ENCODE results near the gene ITK. TPM values are rescaled to one million over a fixed set of nuclear protein-coding genes. Genes with fewer than 3 reads are reported as not detected.

Gene ITK
- total and polyA plus RNA-seq, 2 donors (not counting 1 experiment from before 2014, with no cell fraction given) = 0.75 to 1.1 TPM

DNA sequence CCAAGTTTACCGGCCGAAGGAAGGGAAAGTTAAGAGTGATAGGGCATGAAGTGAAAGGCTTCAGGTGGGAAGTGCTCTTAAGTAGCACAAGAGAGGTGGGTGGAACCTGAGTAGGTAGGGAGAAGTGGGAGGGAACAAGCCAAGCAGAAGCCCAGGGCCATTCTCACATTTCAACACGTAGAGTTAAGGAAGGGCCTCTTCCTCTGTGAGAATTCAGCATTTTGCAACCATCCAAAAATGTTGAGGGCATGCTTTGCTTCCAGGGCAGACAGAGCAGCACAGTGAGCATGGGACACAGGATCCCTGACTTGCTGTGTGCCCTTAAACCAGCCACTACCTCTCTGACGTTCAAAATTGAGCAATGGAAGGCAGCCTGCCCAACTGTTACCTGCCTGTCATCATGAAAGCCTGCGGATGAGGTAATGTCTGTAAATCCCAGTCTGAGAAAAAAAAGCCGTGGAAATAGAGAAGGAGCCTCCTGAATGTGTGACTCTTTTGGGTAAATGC, 88.6 kb downstream of the ITK start:
- Histone ChIP-seq H3K4me2 (replicated peaks; ENCODE audit: low read depth, low read length, poor library complexity, severe bottlenecking) (peak overlapping the region; percentile 77), H3K4me3 (ENCODE audit: control extremely low read depth in 1 of 5, extremely low read depth in 1 of 5, insufficient read depth in 1 of 5, low read depth in 2 of 5, low read length in 4 of 5) (peak overlapping the region in 4 of 5 experiments; percentile 6 to 31 (median 20)), H3K36me3 (replicated peaks in 1 of 2; ENCODE audit: control extremely low read depth in 1 of 2, control insufficient read depth in 1 of 2, extremely low read depth in 1 of 2, insufficient read depth in 2 of 2, low read length in 1 of 2) (peaks cover 5 to 20% of the 10 kb centered on the region in 2 experiments), H3K79me2 (ENCODE audit: control insufficient read depth, insufficient read depth, low read length) (peaks cover 91% of the 10 kb centered on the region), H4K20me1 (ENCODE audit: control insufficient read depth, insufficient read depth, low read length, poor library complexity, severe bottlenecking) (no peaks in the 10 kb centered on the region), H3K4me1 (ENCODE audit: control insufficient read depth in 2 of 2, insufficient read depth in 2 of 2, low read length in 2 of 2) (peaks cover 84 to 91% of the 10 kb centered on the region in 2 donors), H3K9ac (ENCODE audit: low read length) (peak overlapping the region; percentile 18), H2AFZ (ENCODE audit: insufficient read depth, low read depth, low read length, poor library complexity, severe bottlenecking) (no peak overlapping the region), H3K27ac (ENCODE audit: low read length in 2 of 2) (peak overlapping the region; percentile 99), H3K27me3 (replicated peaks in 1 of 4; ENCODE audit: control extremely low read depth in 1 of 4, control insufficient read depth in 3 of 4, insufficient read depth in 4 of 4, low read length in 3 of 4) (no peaks in the 10 kb centered on the region), H3K9me3 (ENCODE audit: control extremely low read depth in 1 of 3, control insufficient read depth in 2 of 3, insufficient read depth in 1 of 3, low read length in 2 of 3) (peaks cover 0 to 3% (median 0%) of the 10 kb centered on the region in 3 donors)
- peak; percentile 60 for DNase-seq
- ChIA-PET POLR2A (interaction anchor here (0.9 kb wide), 1 partner anchor 17 kb away, joined by 3 read pairs; no protein-coding TSS in a partner anchor), CTCF (interaction anchor here (0.9 to 24.2 kb wide), 5 partner anchors 9 to 53 kb away, joined by 3 to 495 read pairs (median 7); no protein-coding TSS in a partner anchor)
- WGBS (ENCODE audit: insufficient coverage) = 7% methylated on average over 3 of the region's 6 CpGs
- ATAC-seq (ENCODE audit: low read depth) = no peak
- intact Hi-C loops (cut with micrococcal nuclease) = loop anchor here (10.0 kb wide), 1 partner anchor 586 kb away; the partner anchor contains the start of gene CLINT1
- Mint-ChIP-seq H3K4me3 (peak overlapping the region; percentile 87), H3K27ac (peak overlapping the region; percentile 93), H3K27me3 (no peaks in the 10 kb centered on the region), H3K4me1 (peaks cover 88% of the 10 kb centered on the region), H3K9me3 (ENCODE audit: insufficient read depth) (no peaks in the 10 kb centered on the region)
- TF ChIP-seq EZH2 (IDR thresholded peaks at IDR 0.05; ENCODE audit: borderline replicate concordance, insufficient read depth, low read depth, low read length, poor library complexity, severe bottlenecking) (no peak), CTCF (IDR thresholded peaks at IDR 0.05) (no peak)

DNA sequence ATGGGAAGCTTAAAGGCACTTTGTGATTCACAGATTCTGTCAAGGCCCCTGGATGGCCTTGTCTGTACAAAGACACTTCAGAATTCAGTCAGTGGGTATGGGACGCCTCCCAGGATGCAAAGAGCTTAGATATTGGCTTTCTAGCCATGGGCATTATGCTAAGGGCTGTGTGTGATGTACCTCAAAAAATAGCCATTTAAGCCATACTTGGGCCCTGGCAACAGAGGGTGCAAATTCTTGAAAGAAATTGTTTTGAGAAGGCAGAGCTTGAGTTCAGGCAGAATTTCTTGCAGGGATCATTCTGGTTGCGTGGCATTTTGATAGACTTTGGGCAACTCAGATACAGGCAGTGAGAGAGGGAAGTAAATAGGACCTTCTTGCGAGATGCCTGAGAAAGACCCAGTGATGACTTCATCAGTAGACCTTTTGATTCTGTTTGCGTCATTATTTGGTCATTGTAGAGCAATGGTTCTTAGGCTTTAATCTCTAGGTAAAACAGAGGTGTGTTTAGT, 89.2 kb downstream of the ITK start:
- ChIA-PET POLR2A (interaction anchor here (0.9 kb wide), 1 partner anchor 16 kb away, joined by 3 read pairs; no protein-coding TSS in a partner anchor), CTCF (interaction anchor here (0.9 to 1.5 kb wide), 3 partner anchors 9 to 16 kb away, joined by 3 to 7 read pairs (median 7); no protein-coding TSS in a partner anchor)
- Mint-ChIP-seq H3K4me1 (peaks cover 87% of the 10 kb centered on the region), H3K4me3 (peak overlapping the region; percentile 87), H3K9me3 (ENCODE audit: insufficient read depth) (no peaks in the 10 kb centered on the region), H3K27me3 (no peaks in the 10 kb centered on the region), H3K27ac (peak overlapping the region; percentile 99)
- peak overlapping the region; percentile 19 for H3K9ac ChIP-seq (ENCODE audit: low read length)
- H2AFZ ChIP-seq (ENCODE audit: insufficient read depth, low read depth, low read length, poor library complexity, severe bottlenecking) = no peak overlapping the region
- DNase-seq (no peak), ATAC-seq (ENCODE audit: low read depth) (no peak)
- intact Hi-C loops (cut with micrococcal nuclease) = loop anchor here (5.0 to 10.0 kb wide), 3 partner anchors 232 to 585 kb away; partner anchors contain the start of gene CLINT1
- H3K79me2 ChIP-seq (ENCODE audit: control insufficient read depth, insufficient read depth, low read length) = peaks cover 92% of the 10 kb centered on the region
- peaks cover 83 to 89% of the 10 kb centered on the region in 2 donors for H3K4me1 ChIP-seq (ENCODE audit: control insufficient read depth in 2 of 2, insufficient read depth in 2 of 2, low read length in 2 of 2)
- no peaks in the 10 kb centered on the region for H3K27me3 ChIP-seq (replicated peaks in 1 of 4; ENCODE audit: control extremely low read depth in 1 of 4, control insufficient read depth in 3 of 4, insufficient read depth in 4 of 4, low read length in 3 of 4)
- peaks cover 7 to 20% of the 10 kb centered on the region in 2 experiments for H3K36me3 ChIP-seq (replicated peaks in 1 of 2; ENCODE audit: control extremely low read depth in 1 of 2, control insufficient read depth in 1 of 2, extremely low read depth in 1 of 2, insufficient read depth in 2 of 2, low read length in 1 of 2)
- H4K20me1 ChIP-seq (ENCODE audit: control insufficient read depth, insufficient read depth, low read length, poor library complexity, severe bottlenecking) = no peaks in the 10 kb centered on the region
- H3K4me3 ChIP-seq (ENCODE audit: control extremely low read depth in 1 of 5, extremely low read depth in 1 of 5, insufficient read depth in 1 of 5, low read depth in 2 of 5, low read length in 4 of 5) = peak overlapping the region in 2 of 5 experiments; percentile 25 to 31
- peaks cover 0 to 3% (median 1%) of the 10 kb centered on the region in 3 donors for H3K9me3 ChIP-seq (ENCODE audit: control extremely low read depth in 1 of 3, control insufficient read depth in 2 of 3, insufficient read depth in 1 of 3, low read length in 2 of 3)
- peak overlapping the region; percentile 77 for H3K4me2 ChIP-seq (replicated peaks; ENCODE audit: low read depth, low read length, poor library complexity, severe bottlenecking)
- peak overlapping the region; percentile 99 for H3K27ac ChIP-seq (ENCODE audit: low read length in 2 of 2)
- 63% methylated on average over 4 of the region's 4 CpGs for WGBS (ENCODE audit: insufficient coverage)
- TF ChIP-seq EZH2 (IDR thresholded peaks at IDR 0.05; ENCODE audit: borderline replicate concordance, insufficient read depth, low read depth, low read length, poor library complexity, severe bottlenecking) (no peak), CTCF (IDR thresholded peaks at IDR 0.05) (no peak)

All from B cell (primary cell).